Tibial artery (tissue), 4 donors: ENCODE data around the gene CCDC122.
"Not testable (repeated sequence)": the region's sequence is repeated elsewhere in the genome, so short reads cannot be mapped to it uniquely, and the experiment has no call there.

Experiments used
- DNase-seq, 2 donors: peaks; one replicate each; pipeline ENCODE4 v3.0.0-alpha.2; 2019
- H3K27ac ChIP-seq, 2 donors: fragments of 200-600 bp; sonication (generic) in 1 of 2; 1 replicate in 1 of 2; 2 replicates in 1 of 2; pipeline ENCODE4 v1.5.1; 2018 to 2019; ENCODE audit warnings: mild to moderate bottlenecking in 1 of 2
- H3K27me3 ChIP-seq, 2 donors: fragments of 200-600 bp; sonication (generic) in 1 of 2; one replicate each; pipeline versions ENCODE4 v1.5.1 to v1.6.0; 2016 to 2019
- H3K36me3 ChIP-seq, 3 donors: fragments of 200-600 bp; sonication (generic) in 2 of 3; one replicate each; pipeline ENCODE4 v1.5.1; 2016 to 2019; ENCODE audit warnings: mild to moderate bottlenecking in 2 of 3
- H3K4me1 ChIP-seq, 4 donors: fragments of 200-600 bp; sonication (generic) in 2 of 4; 1 replicate in 3 of 4; 2 replicates in 1 of 4; pipeline ENCODE4 v1.5.1; 2016 to 2019
- H3K4me3 ChIP-seq, 2 donors: fragments of 200-600 bp; sonication (generic) in 1 of 2; 1 replicate in 1 of 2; 2 replicates in 1 of 2; pipeline ENCODE4 v1.5.1; 2018 to 2019; ENCODE audit warnings: mild to moderate bottlenecking in 2 of 2
- H3K9me3 ChIP-seq, 3 donors: fragments of 200-600 bp; sonication (generic) in 1 of 3; one replicate each; pipeline ENCODE4 v1.5.1; 2016 to 2019
- CTCF ChIP-seq, 2 experiments: fragments of 200-600 bp in 1 of 2; fragments of 450-650 bp in 1 of 2; IDR thresholded peaks; one replicate each; pipeline ENCODE4 v1.5.1; 2017 to 2019; ENCODE audit warnings: antibody characterized with exemption in 2 of 2, mild to moderate bottlenecking in 1 of 2, moderate library complexity in 1 of 2
- intact Hi-C: fragments of 100-400 bp; cut with DNase I; formaldehyde crosslinking; loops from one replicate; pipeline ENCODE4 v1.15.0; 2023; ENCODE audit warnings: low total_unique reads

The CCDC122 gene

GRCh38 chr13:43846496-43847158, 32.9 kb downstream of the CCDC122 start:
- Histone ChIP-seq H3K27ac (no peak overlapping the region), H3K27me3 (no peaks in the 10 kb centered on the region), H3K4me3 (no peak overlapping the region), H3K36me3 (peaks cover 0 to 4% (median 3%) of the 10 kb centered on the region in 3 donors), H3K4me1 (peaks cover 0 to 14% (median 0%) of the 10 kb centered on the region in 4 donors), H3K9me3 (peaks cover 0 to 19% (median 5%) of the 10 kb centered on the region in 3 donors)
- intact Hi-C loops = no loop called here
- TF ChIP-seq CTCF (IDR thresholded peaks at IDR 0.05) = no peak
- DNase-seq = no peak

DNA sequence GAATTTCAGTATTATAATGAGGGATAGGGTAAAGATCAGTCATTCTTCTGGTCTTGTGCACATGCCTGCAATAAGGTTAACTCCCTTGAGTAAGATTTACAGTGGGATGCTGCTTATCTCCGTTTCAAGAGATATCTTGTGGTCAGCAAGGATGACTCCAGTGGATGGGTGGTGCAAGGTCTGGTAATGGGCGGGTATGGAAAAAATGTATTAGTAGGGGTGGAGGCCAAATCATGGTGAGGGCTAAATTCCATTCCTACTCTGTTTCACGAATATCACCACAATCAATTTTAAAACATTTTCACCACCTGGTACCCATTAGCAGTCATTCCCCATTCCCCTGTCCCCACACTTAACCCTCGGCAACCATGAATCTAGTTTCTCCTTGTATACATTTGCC, 40.6 kb downstream of the CCDC122 start:
- intact Hi-C loops = no loop called here

DNA sequence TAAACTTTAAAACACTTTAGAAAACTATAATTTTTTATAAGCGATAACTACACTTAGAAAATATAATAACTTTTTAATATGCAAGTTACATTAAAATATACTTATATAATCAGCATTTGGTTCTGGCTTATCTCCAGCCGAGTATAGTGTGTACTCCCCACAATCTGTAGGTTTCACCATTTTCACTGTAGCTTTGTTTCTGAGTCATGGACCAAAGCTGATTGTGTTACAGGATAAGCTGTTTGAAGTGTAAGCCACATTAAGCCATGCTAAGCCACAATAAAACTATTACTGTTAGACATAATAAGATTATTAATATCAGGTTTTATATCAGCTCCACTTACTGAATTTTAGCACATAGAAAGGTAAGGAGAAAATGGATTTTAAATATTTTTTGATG, 43.8 kb downstream of the CCDC122 start:
- H3K9me3 ChIP-seq = no peaks in the 10 kb centered on the region
- TF ChIP-seq CTCF (IDR thresholded peaks at IDR 0.05) = no peak
- intact Hi-C loops = no loop called here
- H3K27me3 ChIP-seq = no peaks in the 10 kb centered on the region
- DNase-seq = no peak
- no peaks in the 10 kb centered on the region for H3K36me3 ChIP-seq
- H3K27ac ChIP-seq = no peak overlapping the region
- no peak overlapping the region for H3K4me3 ChIP-seq
- peaks cover 0 to 13% (median 5%) of the 10 kb centered on the region in 4 donors for H3K4me1 ChIP-seq

More for the DNA sequence above, 40.6 kb downstream of the CCDC122 start:
- H3K4me1 ChIP-seq = no peaks in the 10 kb centered on the region
- no peak overlapping the region for H3K4me3 ChIP-seq
- H3K27ac ChIP-seq = no peak overlapping the region
- no peak for TF ChIP-seq CTCF (IDR thresholded peaks at IDR 0.05)
- no peak for DNase-seq
- H3K27me3 ChIP-seq = no peaks in the 10 kb centered on the region
- H3K36me3 ChIP-seq = no peaks in the 10 kb centered on the region
- H3K9me3 ChIP-seq = no peaks in the 10 kb centered on the region

DNA sequence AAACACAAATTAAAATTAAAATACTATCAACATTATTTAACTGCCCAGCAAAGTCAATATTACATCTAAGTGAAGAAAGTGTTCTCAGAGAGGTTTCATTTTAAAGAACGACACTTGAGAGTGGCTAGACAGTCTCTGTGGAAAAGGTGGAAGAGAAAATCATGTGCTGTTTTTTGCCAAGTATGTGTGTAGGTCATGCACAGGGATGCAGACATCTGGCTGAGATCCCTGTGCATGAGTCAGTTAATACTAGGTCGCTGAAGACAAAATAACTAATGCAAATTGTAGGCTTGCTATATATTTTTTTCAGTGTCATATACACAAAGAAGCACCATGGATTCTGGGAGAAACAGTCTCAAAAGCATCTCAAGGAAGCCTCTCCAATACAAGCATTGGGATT, 48.5 kb downstream of the CCDC122 start:
- no peak for DNase-seq

DNA sequence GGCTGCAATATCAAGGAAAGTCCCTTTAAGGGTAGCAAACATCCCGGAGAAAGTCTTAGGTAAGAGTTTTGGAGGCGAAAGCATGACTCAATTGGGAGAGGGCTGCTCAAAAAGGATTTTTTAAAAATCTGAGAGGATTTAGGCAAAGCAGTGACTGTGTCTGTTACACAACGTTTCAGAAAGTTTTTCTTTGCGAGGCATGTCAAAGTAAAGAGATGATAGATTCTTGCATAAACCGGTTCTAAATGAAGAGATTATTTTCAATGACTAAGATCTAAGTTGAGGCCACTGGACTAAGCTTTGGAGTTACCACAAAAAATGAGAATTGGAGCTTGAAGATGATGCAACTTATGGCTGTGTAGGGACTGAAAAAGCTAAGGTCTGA, 49.1 kb downstream of the CCDC122 start:
- Histone ChIP-seq H3K27ac (peak overlapping the region; percentile 16 to 20), H3K9me3 (no peaks in the 10 kb centered on the region), H3K4me3 (peak overlapping the region in 1 of 2 donors; percentile 20), H3K27me3 (no peaks in the 10 kb centered on the region), H3K4me1 (peaks cover 0 to 20% (median 9%) of the 10 kb centered on the region in 4 donors), H3K36me3 (no peaks in the 10 kb centered on the region)
- DNase-seq = no peak
- intact Hi-C loops = no loop called here
- TF ChIP-seq CTCF (IDR thresholded peaks at IDR 0.05) = no peak

More for the DNA sequence above, 48.5 kb downstream of the CCDC122 start:
- Histone ChIP-seq H3K4me1 (peaks cover 0 to 20% (median 9%) of the 10 kb centered on the region in 4 donors), H3K27me3 (no peaks in the 10 kb centered on the region), H3K36me3 (no peaks in the 10 kb centered on the region), H3K27ac (peak overlapping the region in 1 of 2 donors; percentile 2), H3K9me3 (no peaks in the 10 kb centered on the region), H3K4me3 (no peak overlapping the region)
- no peak for TF ChIP-seq CTCF (IDR thresholded peaks at IDR 0.05)
- intact Hi-C loops = no loop called here

GRCh38 chr13:43824656-43825055, 54.9 kb downstream of the CCDC122 start:
- H3K4me3 ChIP-seq, H3K27ac ChIP-seq, H3K9me3 ChIP-seq, intact Hi-C loops, H3K27me3 ChIP-seq, H3K36me3 ChIP-seq, DNase-seq, H3K4me1 ChIP-seq: not testable (repeated sequence)
